HG02943 (cell line): ENCODE data around the gene ENO3.

Experiments
- ATAC-seq: cut with Tn5 transposase; IDR thresholded peaks from one replicate; pipeline ENCODE4 v1.9.1; 2021; ENCODE audit warnings: mild to moderate bottlenecking, low read depth, moderate library complexity; ENCODE audit not compliant: unreplicated experiment

The ENO3 gene

GRCh38 chr17:4972322-4972721 is 21.4 kb downstream of the ENO3 start:
- no peak for ATAC-seq

DNA sequence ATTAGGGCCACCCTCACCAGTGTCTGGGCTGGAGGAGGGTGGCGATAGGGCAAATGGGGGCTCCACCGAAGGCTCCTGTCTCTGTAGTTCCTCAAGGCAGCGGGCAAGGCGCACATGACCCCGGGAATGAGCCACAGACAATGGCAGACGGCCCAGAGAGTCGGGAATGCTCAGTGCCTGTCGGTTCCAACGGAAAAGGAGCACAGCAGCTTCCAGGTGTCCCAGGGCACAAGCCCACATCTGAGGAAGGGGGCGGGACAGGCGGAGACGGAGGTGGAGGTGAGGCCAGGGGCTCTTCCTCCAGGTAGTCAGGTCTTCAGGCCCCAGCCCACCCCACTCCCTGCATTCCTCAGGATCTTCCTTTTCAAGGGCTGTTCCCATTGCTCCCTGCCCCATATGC is 21.8 kb downstream of the ENO3 start:
- no peak for ATAC-seq

DNA sequence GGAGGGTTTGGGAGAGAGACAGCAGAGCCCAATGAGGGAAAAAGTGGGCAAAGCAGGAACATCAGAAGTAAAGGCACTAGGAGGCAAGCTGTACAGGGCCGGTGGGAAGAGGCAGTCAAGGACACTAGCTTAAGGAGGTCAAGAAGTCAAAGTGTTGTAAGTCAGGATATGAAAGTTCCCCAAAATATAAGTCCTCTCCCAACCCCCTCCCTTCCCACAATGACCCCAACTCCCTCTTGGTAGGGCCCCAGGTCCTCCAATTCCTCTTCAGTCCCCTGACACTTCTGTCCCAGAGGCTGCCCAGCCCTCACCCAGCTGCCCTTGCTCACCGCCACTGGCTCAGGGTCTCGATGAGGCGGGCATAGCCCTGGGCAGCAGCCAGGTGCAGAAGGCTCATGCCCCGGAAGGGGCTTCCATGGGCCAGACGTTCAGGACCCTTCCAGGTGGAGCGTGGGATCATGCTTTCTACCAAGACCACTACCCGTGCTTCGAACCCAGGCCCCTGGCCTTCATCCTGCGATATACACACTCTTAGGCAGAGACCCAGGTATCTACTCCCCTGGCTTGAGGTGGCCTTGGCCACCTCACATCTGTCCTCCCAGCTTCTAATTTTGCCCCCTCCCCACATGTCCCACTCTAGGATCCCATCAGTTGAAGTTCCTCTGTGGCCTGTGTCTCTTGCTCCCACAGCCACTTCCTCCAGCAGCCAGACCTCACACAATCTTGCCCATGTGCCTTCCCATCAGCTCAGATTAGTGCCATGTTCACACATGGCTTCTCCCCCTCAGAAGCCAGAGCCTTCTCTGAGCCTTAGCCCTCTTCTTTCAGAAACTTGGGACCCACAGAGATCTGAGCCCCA is 22.6 kb downstream of the ENO3 start:
- ATAC-seq: no peak

DNA sequence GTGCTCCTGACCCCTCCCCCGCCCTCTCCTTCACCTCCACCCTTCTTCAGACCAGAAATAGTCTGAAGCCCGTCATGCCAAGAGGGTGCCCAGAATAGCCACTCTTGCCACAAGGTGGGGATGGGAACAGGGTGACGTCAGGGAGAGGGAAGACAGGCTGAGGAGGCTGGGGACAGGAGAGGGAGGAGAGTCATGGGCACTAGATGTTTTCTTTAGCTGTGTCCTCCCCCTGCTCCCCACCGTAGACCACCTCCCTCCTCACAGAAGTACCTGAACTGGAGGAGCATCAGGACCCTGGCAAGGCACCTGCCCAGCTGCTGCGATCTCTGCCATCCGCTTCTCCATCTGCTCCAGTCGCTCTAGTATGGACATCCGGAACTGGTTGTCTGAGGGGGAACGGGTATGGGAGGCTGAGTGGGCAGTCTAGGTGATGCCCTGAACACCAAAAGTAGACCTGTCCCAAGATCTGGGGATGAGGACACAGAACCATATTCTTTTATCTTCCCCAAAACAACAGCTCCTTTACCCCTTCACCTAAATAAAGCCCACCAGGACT is 23.3 kb downstream of the ENO3 start:
- ATAC-seq: no peak

GRCh38 chr17:4978726-4979125 is 27.8 kb downstream of the ENO3 start:
- no peak for ATAC-seq

DNA sequence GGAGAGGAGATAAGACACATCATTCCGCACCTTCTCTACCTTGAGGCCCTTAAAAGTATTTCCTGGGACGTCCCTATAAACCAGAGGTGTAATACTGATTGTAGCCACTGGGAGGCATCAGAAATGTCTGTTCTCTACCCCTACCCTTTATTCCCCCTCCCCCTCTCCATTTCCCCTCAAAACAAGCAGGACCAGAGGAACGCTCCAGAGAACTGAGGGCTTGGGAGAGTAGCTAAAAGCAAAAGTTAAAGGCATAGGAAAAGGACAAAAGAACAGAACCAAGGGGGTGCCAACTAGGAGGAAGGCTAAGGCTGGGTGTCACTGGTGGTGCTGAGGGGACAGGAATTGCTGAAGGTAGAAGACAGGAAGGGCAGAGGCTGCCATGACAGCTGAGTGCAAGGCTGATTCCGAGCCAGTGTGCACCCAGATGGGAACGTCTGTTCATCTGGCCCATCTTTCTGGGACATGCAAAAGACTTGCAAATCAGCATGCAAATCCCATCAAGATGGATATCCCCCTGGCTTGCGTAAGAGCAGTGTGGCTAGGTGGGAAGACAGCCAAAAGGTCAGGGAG is 29.8 kb downstream of the ENO3 start:
- ATAC-seq: no peak

- no peak for ATAC-seq
These were observed 31.4 kb downstream of the ENO3 start for GRCh38 chr17:4982305-4982704.

- ATAC-seq: no peak
These were observed 35.5 kb downstream of the ENO3 start for GRCh38 chr17:4986403-4986802.

DNA sequence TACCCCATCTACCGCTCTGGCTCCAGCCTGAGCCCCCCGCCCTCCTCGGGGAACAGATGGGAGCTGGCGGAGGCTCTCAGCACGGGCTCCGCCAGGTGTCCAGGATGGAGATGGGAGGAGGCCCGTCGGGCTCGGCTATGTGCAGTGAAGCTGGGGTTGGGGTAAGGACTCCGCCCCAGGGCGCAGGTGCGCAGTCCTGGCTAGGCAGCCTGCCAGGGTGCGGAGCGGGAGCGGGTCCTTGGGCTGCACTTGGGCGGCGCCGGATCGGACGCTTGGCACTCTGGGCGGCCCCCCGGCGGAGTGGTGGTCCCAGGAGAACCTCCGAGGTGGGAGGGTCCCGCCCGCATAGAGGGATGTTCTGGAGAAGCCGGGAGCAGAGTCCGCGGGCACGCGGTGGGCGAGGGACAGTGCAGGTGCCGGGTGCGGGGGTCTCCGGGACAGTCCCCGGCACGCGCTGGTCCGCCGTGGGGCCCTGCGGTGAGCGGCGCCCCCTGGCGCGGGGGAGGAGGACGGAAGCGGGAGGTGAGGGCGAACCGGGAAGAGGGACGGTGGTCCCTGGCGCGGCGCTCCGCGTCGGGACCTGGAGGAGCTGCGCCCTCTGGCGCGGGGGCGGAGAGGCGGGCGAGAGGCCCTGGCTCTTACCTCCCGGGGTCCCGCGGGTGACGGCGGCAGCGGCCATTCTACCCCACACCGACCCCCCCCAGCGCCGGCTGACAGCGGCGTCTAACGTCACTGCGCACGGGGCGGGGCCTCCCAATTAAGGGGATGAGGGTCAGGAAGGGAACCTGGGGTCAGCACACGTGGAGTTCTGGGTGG is 36.2 kb downstream of the ENO3 start, which contains the start of gene CAMTA2:
Gene CAMTA2 (minus strand): TSS at position 725 of the 816 bp plus-strand sequence. CDS start 1,453 bp downstream, outside the sequence.
- ATAC-seq: peak; percentile 61

DNA sequence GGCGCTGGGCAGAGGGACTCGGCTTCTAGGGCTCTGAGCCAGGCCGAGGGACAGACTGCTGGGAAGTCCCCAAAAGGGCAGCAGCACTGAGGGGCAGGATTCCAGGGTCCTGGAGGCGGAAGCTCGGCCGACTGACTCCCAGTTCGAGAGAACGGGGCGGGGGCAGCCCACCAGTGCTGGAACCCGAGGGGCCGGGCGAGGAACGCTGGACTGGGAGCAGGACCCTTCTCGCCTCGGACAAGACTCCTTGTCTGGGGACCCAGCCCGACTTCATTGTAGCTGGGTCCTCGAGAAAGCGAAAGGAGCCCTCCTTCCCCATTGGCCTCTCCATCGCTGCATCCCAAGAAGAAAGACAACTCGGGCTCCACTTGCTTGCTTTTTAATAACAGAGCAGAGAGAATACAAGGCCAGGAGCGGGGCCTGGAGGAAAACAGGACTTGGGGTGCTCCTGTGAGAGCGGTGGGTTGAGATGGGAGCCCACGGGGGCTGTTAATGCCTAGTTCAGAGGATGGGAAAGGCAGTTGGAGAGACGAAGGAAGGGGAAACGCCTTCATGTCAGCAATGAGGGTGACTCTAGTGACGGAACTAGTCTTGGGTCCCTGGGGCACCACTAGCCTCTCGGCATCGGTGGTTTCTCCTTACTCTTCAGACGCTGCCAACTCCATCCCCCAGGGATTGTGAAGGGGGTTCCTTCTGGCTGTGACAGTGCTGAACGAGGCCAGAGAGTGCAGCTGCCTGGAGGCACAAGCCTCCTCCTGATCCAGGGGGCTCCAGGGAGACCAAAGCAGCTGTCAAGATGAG is 37.0 kb downstream of the ENO3 start:
- no peak for ATAC-seq

- ATAC-seq: no peak
These were observed 43.2 kb downstream of the ENO3 start for GRCh38 chr17:4994081-4994595.

DNA sequence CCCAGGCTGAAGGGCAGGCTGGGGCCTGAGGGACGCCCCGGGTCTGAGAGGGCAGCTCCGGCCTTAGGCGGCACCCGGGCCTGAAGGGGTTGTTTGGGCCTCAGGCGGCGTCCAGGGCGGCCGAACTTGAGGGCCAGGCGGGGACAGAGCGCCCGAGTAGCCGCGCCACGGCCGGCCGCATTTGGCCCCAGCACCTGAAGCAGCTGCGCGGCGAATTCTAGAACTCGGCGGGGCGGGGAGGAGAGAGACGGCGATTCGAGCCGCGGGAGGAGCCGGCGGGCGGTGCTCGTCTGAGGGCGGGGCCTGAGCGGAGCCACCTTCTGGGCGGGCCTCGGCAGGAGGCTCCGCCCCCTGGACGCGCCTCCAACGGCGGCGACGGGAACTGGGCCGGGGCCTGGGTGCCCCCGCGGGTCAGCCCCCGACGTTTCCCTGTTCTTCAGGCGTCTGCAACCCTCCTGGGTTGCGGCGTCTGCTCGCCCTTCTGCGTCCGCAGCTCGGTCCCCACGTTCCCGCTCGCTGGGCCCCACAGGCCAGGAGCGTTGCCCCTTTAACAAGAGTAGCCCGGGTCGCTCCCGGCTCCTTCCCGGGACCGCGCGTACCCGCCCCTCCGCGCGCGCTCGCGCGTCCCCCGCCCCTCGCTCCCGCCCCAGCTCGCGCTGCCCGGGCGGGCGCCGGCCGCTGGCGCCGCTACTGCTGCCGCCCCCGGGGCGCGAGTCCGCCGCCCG is 46.5 kb downstream of the ENO3 start, which contains the start of the genes INCA1 and KIF1C:
Gene INCA1 (minus strand): TSS at position 221 of the 725 bp plus-strand sequence. CDS start 3,085 bp downstream, outside the sequence.
Gene KIF1C (plus strand): TSS at position 649 of the 725 bp plus-strand sequence. CDS start 2,297 bp downstream, outside the sequence.
- ATAC-seq: peak; percentile 68

DNA sequence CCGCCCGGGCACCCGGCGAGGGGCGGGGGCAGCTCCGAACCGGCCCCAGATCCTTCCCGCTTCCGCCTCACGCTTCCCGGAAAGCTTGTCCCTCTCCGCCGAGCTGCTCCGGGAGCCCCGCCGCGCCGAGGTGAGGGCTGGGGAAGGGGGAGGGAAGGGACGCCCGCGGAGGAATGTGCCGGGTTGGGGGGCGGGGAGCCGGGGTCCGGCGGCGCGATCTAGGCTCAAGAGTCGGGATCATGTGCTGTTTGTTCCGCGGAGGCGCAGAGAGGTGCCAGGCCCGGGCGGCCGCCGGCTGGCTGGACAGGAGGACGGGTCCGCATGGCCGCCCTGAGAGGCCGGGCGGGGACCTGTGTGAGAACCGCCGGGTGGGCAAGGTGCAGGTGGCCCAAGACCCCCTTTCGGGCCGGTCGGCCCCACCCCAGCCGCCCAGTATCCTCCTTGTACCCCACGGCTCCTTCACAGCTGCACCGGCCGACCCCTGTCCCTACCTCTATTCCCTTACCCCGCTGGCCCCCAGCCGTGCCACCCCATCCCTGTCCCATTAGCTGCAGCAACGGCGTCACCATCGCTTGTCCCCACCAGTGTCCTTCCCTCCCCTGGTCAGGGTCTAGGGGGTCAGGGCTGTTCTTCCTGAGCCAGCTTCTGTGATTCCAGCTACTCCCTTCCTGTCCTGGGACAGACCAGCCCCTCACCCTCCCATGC is 47.3 kb downstream of the ENO3 start:
- ATAC-seq: peak; percentile 11

DNA sequence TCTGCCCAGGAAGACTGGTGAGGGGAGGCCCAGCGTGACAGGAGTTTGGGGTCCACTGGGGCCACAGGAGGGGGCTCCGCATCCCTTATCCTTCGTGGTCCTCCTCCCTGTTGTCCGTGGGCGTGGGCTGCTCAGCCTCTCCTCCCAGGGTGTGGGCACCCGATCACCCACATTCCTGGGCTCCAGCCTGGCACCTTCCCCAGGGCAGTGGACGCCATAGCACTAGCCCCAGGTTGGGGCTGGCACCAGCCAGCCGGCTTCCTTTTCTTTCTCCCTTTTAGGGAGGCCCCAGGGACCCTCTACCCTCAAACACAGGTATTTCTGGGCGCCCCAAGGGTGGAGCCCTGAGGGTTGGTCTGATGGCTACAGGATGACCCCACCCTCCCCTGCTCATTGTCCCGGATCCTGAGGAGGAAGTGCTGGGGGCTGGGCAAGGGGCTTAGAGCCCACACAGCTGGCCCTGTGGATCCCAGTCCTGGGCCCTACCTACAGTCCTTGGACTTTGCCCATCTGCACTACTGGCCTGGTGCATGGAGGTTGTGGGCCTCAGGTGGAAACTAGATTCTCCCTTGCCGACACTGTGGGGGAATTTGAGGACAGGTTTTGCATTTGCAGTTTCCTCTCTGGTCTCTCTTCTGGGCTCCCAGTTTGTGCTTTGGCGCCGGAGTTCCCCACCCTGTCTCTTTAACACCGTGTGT is 48.0 kb downstream of the ENO3 start:
- ATAC-seq: no peak

DNA sequence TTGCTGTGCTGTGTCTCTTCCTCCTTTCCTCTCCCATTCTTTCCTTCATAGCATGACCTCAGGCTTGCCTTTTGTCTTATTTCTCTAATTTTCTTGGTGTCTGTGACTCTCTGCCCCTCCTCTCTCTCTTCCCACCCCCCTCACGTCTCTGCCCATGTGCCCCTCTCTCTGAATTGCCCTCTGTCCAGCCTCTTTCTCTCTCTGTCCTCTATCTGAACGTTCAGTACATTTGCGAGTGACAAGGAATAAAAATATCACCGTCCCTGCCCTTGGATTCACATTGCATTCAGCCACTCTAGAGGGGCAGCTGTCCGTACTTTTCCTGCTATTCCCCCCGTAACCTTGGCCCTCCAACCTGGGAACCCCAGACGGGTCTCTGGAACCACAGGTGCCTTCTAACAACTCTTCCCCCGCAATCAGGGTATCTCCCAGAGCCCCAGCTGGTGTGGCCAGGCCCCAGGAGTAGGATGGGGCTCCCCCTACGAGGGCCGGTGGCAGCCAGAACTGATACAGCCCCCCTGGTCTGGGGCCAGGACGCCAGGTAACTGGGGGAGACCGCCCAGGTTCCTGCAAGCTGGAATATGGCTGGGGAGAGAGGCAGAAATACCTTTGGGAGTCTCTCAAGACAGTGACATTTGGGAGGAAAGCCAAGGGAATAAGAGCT is 48.6 kb downstream of the ENO3 start:
- no peak for ATAC-seq

DNA sequence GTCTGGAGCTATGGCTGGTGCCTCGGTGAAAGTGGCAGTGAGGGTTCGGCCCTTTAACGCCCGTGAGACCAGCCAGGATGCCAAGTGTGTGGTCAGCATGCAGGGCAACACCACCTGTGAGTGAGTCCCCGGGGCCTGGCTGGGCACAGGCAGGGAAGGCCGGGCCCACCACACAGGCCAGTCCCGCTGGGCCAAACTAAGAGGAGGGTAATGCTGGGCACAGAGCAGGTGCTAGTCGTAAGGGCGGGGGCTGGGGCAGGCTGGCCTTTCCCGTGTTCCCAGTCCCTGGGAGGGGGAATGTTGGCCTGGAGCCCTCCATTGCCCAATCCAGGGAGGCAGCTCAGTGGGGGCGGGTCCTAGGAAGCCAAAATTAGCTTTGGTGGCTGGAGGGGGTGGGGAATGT is 49.3 kb downstream of the ENO3 start:
- ATAC-seq: no peak

- ATAC-seq: no peak
These were observed 51.3 kb downstream of the ENO3 start for GRCh38 chr17:5002121-5002788.
